ENCODE results near the gene TTL. TPM values are rescaled to one million over a fixed set of nuclear protein-coding genes. Genes with fewer than 3 reads are reported as not detected.
"Not testable (repeated sequence)": the region's sequence is repeated elsewhere in the genome, so short reads cannot be mapped to it uniquely, and the experiment has no call there.

The TTL gene
- total RNA-seq, 2 experiments from 2014 or later: 41.7 to 43.6 TPM

- ChIA-PET POLR2A (interaction anchor here (0.6 kb wide), 1 partner anchor 728 kb away, joined by 4 read pairs; no protein-coding TSS in a partner anchor), CTCF (interaction anchor here (0.6 kb wide), 1 partner anchor 509 kb away, joined by 3 read pairs; no protein-coding TSS in a partner anchor)
Observed at GRCh38 chr2:112566104-112566503, 84.1 kb downstream of the TTL start.

GRCh38 chr2:112566508-112566907 lies 84.6 kb downstream of the TTL start:
- CTCF ChIA-PET, POLR2A ChIA-PET: not testable (repeated sequence)

DNA sequence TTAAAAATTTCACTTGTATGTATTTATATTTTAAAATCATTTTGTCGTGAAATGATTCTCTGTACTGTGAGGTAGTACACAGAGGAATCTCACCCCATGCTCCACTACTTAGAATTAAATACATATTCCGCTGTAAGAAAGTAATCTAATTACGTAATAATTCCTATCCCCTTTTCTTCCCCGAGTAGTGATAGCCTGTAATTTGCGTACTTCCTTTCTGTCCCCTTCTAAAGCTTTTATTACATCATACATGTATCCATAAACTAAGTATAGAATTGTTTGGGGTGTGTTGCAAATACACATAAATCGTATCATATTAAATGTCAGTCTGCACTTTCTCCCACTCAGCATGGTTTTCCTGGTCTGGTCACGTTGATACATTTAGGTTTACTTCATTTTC lies 90.0 kb downstream of the TTL start:
- CTCF ChIA-PET: no interaction called here
- POLR2A ChIA-PET: no interaction called here

DNA sequence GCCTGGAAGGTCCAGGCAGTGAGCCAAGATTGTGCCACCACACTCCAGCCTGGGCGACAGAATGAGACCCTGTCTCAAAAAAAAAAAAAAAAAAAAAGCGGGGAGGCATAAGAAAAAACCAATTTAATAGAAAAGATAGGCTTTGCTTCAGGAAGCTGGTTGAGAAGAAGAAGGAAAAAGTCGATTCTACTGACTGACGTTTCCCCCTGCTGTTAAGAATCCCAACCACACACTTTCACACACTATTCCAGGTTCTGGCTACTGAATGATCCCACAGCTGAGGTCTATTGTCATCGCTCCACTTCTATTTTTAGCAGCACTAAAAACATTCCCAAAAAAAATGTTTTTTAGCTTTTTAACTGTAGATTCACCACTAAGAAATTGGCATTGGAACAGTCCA lies 95.8 kb downstream of the TTL start:
- CTCF ChIA-PET: interaction anchor here (1.0 kb wide), 1 partner anchor 33 kb away, joined by 4 read pairs; no protein-coding TSS in a partner anchor
- POLR2A ChIA-PET: no interaction called here

DNA sequence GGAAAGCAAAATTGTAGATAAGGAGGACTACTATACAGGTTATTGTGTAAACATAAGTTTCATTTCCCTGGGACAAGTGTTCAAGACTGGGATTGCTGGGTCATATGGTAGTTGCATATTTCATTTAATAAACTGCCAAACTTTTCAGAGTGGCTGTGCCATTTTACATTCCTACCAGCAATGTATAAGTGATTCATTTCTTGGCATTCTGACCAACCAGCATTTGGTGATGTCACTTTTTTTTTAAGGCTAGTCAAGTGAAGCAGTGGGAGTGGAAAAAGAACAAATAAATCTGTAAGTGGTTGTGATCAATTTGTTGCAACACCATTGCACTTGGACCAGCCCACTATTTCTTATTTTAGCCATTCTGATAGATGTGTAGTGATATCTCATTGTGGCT lies 97.3 kb downstream of the TTL start:
- CTCF ChIA-PET: no interaction called here
- POLR2A ChIA-PET: no interaction called here

DNA sequence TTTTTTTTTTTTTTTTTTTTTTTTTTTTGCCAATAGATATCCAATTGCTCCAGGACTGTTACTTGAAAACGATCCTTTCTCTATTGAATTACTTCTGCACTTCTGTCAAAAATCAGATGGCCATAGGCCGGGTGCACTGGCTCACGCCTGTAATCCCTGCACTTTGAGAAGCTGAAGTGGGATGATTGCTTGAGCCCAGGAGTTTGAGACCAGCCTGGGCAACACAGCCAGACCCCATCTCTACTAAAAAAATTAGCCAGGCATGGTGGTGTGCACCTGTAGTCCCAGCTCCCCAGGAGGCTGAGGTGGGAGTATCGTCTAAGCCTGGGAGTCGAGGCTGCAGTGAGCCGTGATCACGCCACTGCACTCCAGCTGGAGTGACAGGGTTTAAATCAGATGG lies 98.1 kb downstream of the TTL start:
- CTCF ChIA-PET: no interaction called here
- POLR2A ChIA-PET: no interaction called here

GRCh38 chr2:112582314-112582746 lies 100.4 kb downstream of the TTL start:
- ChIA-PET POLR2A (interaction anchor here (0.7 kb wide), 1 partner anchor 64 kb away, joined by 5 read pairs; no protein-coding TSS in a partner anchor), CTCF (interaction anchor here (0.7 to 1.6 kb wide), 2 partner anchors 44 to 414 kb away, joined by 3 to 4 read pairs; no protein-coding TSS in a partner anchor)

DNA sequence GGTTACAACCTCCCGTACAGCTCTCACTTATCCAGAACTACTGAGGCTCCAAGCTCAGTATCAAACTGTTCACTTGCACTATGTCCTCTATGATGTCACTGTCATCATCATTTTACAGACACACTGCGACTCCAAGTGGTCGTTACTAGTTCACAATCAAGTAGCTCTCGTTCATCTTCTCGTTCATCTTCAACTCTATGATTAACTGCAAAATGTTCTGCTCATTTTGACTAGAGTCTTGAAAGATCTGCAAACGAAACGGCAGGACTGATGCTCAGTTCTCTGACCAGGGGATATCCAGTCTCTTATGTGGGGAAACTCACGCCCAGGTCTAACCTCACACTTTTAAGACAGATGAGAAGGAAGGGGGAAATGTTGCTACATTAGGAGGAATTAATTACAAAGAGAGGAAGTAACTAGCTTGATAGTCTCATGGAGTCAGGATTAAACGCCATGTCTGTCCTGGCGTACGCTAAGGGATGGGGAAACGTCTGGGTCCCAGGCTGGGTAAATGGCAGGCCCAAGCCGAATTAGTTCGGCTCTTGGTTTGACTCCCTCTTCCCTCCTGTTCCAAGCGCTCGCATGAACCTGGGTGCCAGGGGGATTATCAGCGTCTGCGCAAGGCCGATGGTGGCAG lies 101.7 kb downstream of the TTL start:
- POLR2A ChIA-PET: no interaction called here
- CTCF ChIA-PET: interaction anchor here (0.7 to 4.7 kb wide), 7 partner anchors 17 to 166 kb away, joined by 3 to 16 read pairs (median 5); no protein-coding TSS in a partner anchor

DNA sequence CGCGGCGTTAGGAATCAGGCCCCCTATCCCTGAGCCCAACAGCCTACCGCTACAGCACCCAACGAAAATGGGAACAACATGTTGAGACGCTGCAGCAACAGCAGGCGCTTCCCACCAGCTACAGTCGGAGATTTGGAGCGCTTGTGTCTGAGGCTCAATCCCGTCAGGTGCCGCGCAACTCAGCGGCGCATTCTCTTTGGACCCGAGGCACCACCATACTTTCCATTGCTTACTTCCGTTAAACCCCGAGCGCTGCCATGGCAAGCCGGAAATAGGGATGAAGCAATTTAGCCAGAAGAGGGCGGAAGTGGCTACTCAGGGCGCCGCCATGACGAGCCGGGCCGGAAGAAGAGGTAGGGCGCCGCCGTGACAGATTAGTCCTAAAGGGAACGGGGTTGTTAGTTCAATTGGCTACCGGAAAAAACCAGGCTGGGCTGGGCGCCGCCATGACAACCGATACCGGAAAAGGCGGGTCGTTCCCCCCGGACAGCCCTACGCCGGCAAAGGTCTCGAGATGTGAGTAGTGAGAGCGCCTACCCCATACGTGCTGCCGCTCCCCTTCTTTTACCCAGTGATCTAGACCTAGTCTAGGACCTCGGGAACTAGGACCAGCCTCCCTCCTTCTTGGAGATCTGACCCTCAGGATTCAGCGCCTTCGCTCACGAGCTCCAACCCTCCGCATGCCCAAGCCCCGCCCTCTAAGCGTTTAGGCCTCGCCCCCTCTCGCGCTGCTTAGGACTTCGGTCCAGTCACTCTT lies 102.4 kb downstream of the TTL start, which contains the start of gene CHCHD5:
Gene CHCHD5, plus strand, starts transcription at position 476 of the 757 bp plus-strand sequence. Its CDS starts 39 bp downstream, at position 515.
- POLR2A ChIA-PET: no interaction called here
- CTCF ChIA-PET: interaction anchor here (1.3 to 4.7 kb wide), 5 partner anchors 16 to 165 kb away, joined by 3 to 16 read pairs (median 7); no protein-coding TSS in a partner anchor

DNA sequence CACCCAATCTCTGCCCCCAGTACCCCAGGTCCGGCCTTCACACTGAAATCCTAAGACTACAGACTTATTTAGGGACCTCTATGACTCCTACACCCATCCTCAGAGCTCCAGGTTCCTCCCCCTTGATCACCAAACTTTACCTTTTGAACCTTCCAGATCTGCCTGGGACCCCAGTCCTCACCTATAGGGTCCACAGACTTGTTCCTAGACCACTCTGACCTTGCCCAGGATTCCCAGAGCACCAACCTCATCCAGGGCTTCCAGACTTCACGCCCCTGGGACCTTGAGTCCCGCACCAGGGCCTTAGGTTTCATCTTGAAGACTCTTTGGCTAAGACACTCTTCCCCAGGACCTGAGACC lies 102.9 kb downstream of the TTL start:
- POLR2A ChIA-PET: no interaction called here
- CTCF ChIA-PET: interaction anchor here (1.3 to 4.7 kb wide), 3 partner anchors 15 to 165 kb away, joined by 3 to 16 read pairs (median 9); no protein-coding TSS in a partner anchor

DNA sequence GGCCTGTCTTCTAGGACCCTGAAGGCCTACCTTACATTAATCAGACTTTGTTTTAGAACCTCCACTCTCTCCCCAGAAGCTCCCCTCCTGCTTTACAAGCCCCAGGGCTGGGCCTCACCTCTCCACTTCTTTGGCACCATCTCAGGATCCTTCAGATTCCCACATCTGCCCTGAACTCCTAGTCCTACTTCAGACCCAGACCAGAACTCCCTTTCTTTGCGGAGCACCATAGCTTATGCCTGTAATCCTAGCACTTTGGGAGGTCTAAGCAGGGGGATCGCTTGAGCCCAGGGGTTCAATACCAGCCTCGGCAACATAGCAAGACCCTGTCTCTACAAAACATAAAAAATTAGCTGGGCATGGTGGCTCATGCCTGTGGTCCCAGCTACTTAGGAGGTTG lies 103.4 kb downstream of the TTL start:
- ChIA-PET POLR2A (interaction anchor here (0.6 kb wide), 1 partner anchor 11 kb away, joined by 4 read pairs; no protein-coding TSS in a partner anchor), CTCF (interaction anchor here (2.2 to 4.7 kb wide), 2 partner anchors 15 to 140 kb away, joined by 9 to 16 read pairs; no protein-coding TSS in a partner anchor)

DNA sequence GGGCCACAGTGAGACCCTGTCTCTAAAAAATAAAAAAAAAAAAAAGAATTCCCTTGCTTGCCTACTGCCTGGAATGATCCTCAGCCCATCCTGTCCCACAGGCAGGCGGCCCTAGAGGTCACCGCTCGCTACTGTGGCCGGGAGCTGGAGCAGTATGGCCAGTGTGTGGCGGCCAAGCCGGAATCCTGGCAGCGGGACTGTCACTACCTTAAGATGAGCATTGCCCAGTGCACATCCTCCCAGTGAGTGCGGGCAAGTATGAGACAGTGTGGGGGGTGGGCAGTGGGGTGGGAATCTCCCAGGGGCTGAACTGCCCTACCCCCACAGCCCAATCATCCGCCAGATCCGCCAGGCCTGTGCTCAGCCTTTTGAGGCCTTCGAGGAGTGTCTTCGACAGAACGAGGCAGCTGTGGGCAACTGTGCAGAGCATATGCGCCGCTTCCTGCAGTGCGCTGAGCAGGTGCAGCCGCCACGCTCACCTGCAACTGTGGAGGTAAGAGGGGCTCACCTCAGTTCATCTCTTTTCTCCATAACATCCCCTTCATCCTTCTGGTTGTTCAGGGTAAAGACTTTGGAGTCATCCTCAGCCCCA lies 104.0 kb downstream of the TTL start:
- ChIA-PET POLR2A (interaction anchor here (0.6 kb wide), 1 partner anchor 10 kb away, joined by 4 read pairs; no protein-coding TSS in a partner anchor), CTCF (interaction anchor here (4.7 kb wide), 1 partner anchor 140 kb away, joined by 16 read pairs; no protein-coding TSS in a partner anchor)

DNA sequence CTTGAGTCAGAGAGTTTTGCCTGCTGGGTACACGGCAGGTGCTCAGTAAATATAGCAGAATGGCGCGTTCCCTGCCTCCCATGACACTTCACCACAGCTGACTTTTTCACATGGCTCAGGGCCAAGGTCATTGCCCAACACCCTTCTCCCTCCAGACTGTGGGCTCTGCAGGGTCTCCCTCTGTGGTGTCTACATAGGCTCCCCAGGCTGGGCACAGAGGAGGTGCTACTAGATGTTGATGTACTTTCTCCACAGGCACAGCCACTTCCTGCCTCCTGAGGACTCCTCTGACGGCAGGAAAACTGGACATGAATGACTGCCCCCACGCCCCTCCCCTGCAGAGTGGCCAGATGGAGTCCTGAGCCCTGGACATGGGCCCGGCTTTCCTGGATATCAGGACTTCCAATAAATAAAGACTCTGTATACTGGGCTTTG lies 106.7 kb downstream of the TTL start:
- ChIA-PET CTCF (interaction anchor here (1.4 kb wide), 1 partner anchor 11 kb away, joined by 7 read pairs; no protein-coding TSS in a partner anchor), POLR2A (interaction anchor here (0.6 kb wide), 1 partner anchor 229 kb away, joined by 4 read pairs; no protein-coding TSS in a partner anchor)

Other genes starting within 250 kb of the TTL start
- 10 to 100 TPM; 25.3 to 26.2 TPM for gene ZC3H8, start 227.1 kb upstream of the TTL start, total RNA-seq
- gene ZC3H6, start 206.6 kb upstream of the TTL start, total RNA-seq: 1 to 10 TPM; 3.3 to 3.8 TPM
- gene RGPD8, start 48.5 kb upstream of the TTL start, total RNA-seq: 10 to 100 TPM; 15.1 to 18.5 TPM
- gene POLR1B, start 60.3 kb downstream of the TTL start, total RNA-seq: 10 to 100 TPM; 75.8 to 82.3 TPM
- gene CHCHD5, start 102.5 kb downstream of the TTL start, total RNA-seq: 10 to 100 TPM; 35.8 to 38.6 TPM
- gene SLC20A1, start 163.8 kb downstream of the TTL start, total RNA-seq: 100 to 1,000 TPM; 111 TPM
- gene NT5DC4, start 238.9 kb downstream of the TTL start, total RNA-seq: not detected